Measurements from ENCODE around the gene GOLM1.

GRCh38 chr9:86022687-86023266 lies 76.6 kb downstream of the GOLM1 start:
- no peak for TF ChIP-seq DPF2 (IDR thresholded peaks at IDR 0.05)
- TF ChIP-seq, protein P1, sequence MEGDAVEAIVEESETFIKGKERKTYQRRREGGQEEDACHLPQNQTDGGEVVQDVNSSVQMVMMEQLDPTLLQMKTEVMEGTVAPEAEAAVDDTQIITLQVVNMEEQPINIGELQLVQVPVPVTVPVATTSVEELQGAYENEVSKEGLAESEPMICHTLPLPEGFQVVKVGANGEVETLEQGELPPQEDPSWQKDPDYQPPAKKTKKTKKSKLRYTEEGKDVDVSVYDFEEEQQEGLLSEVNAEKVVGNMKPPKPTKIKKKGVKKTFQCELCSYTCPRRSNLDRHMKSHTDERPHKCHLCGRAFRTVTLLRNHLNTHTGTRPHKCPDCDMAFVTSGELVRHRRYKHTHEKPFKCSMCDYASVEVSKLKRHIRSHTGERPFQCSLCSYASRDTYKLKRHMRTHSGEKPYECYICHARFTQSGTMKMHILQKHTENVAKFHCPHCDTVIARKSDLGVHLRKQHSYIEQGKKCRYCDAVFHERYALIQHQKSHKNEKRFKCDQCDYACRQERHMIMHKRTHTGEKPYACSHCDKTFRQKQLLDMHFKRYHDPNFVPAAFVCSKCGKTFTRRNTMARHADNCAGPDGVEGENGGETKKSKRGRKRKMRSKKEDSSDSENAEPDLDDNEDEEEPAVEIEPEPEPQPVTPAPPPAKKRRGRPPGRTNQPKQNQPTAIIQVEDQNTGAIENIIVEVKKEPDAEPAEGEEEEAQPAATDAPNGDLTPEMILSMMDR (IDR thresholded peaks at IDR 0.05 in 2 of 3, conservative IDR thresholded peaks at IDR 0.05 in 1 of 3; ENCODE audit: control insufficient read depth in 2 of 3, extremely low read depth in 1 of 3, insufficient read depth in 1 of 3, low read depth in 3 of 3, low read length in 3 of 3): no peak
- no peak for TF ChIP-seq MYB (IDR thresholded peaks at IDR 0.05; ENCODE audit: borderline replicate concordance, low read depth, low read length)
- TF ChIP-seq ZNF24 (IDR thresholded peaks at IDR 0.05): no peak
